Upper lobe of right lung (tissue), 1 donor: ENCODE measurements around the gene CHRNA5. TPM values are rescaled to one million over a fixed set of nuclear protein-coding genes. Genes with fewer than 3 reads are reported as not detected.
A peak's percentile ranks its signal among the peaks of the same experiment; 100 is the strongest.
"Not testable (repeated sequence)": the region's sequence is repeated elsewhere in the genome, so short reads cannot be mapped to it uniquely, and the experiment has no call there.

Experiments used
- ATAC-seq: fragments of 200-7000 bp; cut with Tn5 transposase; one replicate; pipeline ENCODE4 v1.9.1; 2020; ENCODE audit warnings: mild to moderate bottlenecking, moderate library complexity
- DNase-seq: peaks from one replicate; pipeline ENCODE4 v3.0.0-alpha.2; 2020
- H3K27ac ChIP-seq: fragments of 200-600 bp; one replicate; pipeline ENCODE4 v1.8.0; 2022
- H3K27me3 ChIP-seq: fragments of 200-600 bp; one replicate; pipeline ENCODE4 v1.8.0; 2022; ENCODE audit warnings: mild to moderate bottlenecking
- H3K36me3 ChIP-seq: fragments of 200-600 bp; one replicate; pipeline ENCODE4 v1.8.0; 2022
- H3K4me1 ChIP-seq: fragments of 200-600 bp; one replicate; pipeline ENCODE4 v1.8.0; 2022
- H3K4me3 ChIP-seq: fragments of 200-600 bp; one replicate; pipeline ENCODE4 v1.8.0; 2022; ENCODE audit warnings: mild to moderate bottlenecking
- H3K9me3 ChIP-seq: fragments of 200-600 bp; one replicate; pipeline ENCODE4 v1.8.0; 2022
- intact Hi-C: fragments of 100-400 bp; cut with DNase I; formaldehyde crosslinking; loops from one replicate; pipeline ENCODE4 v1.11.0; 2022
- total RNA-seq: library from RNA; stranded (reverse); fragmentation: NEBNext Ultra II Directional; extraction: Animal tissue kit (Norgen Biotek cat#: 25700); gene quantifications from one replicate; pipeline ENCODE4 v1.2.1, GENCODE V29; 2021
- TF ChIP-seq, protein P1 (sequence below): fragments of 200-600 bp; IDR thresholded peaks from one replicate; pipeline ENCODE4 v1.8.0; 2022; ENCODE audit warnings: antibody characterized with exemption
- donor health status: DM: no; HTN: yes; CAD: no; lungs with severe emphysema.

CHRNA5 gene
- total RNA-seq, 1 donor from 2014 or later, result 1.2 TPM

DNA sequence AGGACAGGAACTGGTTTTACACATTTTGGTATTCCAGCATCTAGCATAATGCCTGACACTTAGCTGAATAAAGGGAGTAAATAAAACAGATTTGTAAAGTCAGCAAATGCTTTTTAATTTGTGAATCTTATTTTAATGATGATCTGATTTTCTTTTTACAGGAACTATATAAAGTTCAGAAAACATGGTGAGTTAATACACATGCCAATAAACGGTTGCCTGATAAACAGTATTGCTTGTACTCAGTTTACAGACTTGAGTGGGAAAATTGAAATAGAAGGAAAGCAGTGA is 23.6 kb upstream of the CHRNA5 start:
- H3K27ac ChIP-seq, result peak overlapping the region; percentile 94

DNA sequence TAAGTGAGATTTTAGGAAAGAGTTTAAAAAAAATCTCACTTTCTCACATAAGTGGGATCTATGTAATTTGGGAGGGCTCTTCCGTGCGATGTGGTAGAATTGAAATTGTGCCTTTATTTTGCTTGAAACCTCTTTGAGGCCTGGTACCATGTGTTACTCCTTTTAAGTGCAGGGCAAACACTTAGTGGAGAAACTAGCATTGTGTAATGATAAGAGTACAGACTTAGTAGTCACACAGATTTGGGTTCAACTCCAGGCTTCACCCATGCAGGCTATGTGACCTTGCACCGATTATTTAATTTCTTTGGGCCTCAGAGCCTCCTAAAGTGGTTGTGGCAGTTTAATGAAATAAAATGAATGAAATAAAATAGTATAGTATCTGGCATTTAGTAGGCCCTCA is 22.7 kb upstream of the CHRNA5 start:
- Histone ChIP-seq H3K27ac (no peak overlapping the region), H3K4me1 (peaks cover 24% of the 10 kb centered on the region), H3K27me3 (no peaks in the 10 kb centered on the region), H3K9me3 (no peaks in the 10 kb centered on the region), H3K36me3 (peaks cover 46% of the 10 kb centered on the region), H3K4me3 (no peak overlapping the region)
- DNase-seq (no peak), ATAC-seq (peak; percentile 62)
- intact Hi-C loops, result no loop called here
- TF ChIP-seq, protein P1, sequence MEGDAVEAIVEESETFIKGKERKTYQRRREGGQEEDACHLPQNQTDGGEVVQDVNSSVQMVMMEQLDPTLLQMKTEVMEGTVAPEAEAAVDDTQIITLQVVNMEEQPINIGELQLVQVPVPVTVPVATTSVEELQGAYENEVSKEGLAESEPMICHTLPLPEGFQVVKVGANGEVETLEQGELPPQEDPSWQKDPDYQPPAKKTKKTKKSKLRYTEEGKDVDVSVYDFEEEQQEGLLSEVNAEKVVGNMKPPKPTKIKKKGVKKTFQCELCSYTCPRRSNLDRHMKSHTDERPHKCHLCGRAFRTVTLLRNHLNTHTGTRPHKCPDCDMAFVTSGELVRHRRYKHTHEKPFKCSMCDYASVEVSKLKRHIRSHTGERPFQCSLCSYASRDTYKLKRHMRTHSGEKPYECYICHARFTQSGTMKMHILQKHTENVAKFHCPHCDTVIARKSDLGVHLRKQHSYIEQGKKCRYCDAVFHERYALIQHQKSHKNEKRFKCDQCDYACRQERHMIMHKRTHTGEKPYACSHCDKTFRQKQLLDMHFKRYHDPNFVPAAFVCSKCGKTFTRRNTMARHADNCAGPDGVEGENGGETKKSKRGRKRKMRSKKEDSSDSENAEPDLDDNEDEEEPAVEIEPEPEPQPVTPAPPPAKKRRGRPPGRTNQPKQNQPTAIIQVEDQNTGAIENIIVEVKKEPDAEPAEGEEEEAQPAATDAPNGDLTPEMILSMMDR, result no peak

More for the DNA sequence above, 23.6 kb upstream of the CHRNA5 start:
- H3K4me3 ChIP-seq, result peak overlapping the region; percentile 82
- DNase-seq, result no peak
- H3K27me3 ChIP-seq, result no peaks in the 10 kb centered on the region
- ATAC-seq, result no peak
- TF ChIP-seq, protein P1, result no peak
- H3K4me1 ChIP-seq, result peaks cover 24% of the 10 kb centered on the region
- H3K36me3 ChIP-seq, result peaks cover 37% of the 10 kb centered on the region
- no peaks in the 10 kb centered on the region for H3K9me3 ChIP-seq
- intact Hi-C loops, result no loop called here

DNA sequence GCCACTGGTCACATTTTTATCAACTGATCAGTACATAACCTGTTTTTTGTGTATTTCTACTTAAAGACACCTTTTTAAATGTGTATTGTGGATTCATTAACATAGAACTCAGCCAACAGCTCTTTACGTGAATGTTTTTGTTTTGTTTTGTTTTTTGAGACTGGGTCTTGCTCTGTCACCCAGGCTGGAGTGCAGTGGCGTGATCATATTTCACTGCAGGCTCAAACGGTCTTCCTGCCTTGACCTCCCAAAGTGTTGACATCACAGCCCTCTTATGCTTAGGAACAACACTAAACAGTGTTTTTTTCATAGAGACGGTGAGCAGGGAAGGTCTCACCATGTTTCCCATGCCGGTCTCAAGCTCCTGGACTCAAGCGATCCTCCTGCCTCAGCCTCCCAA is 15.1 kb upstream of the CHRNA5 start:
- Histone ChIP-seq H3K4me1 (no peaks in the 10 kb centered on the region), H3K9me3 (no peaks in the 10 kb centered on the region), H3K36me3 (peaks cover 57% of the 10 kb centered on the region), H3K4me3 (no peak overlapping the region), H3K27me3 (no peaks in the 10 kb centered on the region), H3K27ac (no peak overlapping the region)
- no peak for DNase-seq
- TF ChIP-seq, protein P1, result no peak
- ATAC-seq, result no peak
- intact Hi-C loops, result no loop called here

DNA sequence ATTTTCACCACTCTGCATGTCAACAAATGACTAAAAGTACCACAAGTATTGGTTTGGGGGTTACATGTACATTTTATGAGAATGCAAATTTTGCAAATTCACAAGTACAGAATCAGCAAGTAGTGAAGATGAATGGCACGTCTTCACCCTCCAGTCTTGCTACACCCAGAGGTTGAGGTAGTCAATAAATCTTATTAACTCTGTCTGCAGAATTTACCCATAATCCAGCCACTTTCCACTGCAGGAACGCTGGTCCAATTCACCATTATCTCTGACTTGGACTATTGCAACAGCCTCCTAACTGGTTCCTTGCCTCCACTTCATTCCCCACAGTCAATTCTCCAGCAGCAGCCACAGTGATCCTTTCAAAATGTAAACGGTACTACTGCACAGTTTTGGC is 14.5 kb upstream of the CHRNA5 start:
- intact Hi-C loops, result no loop called here
- Histone ChIP-seq H3K27ac (no peak overlapping the region), H3K36me3 (peaks cover 51% of the 10 kb centered on the region), H3K27me3 (no peaks in the 10 kb centered on the region), H3K4me1 (no peaks in the 10 kb centered on the region), H3K9me3 (no peaks in the 10 kb centered on the region), H3K4me3 (no peak overlapping the region)
- no peak for DNase-seq
- ATAC-seq, result no peak
- TF ChIP-seq, protein P1, result no peak

DNA sequence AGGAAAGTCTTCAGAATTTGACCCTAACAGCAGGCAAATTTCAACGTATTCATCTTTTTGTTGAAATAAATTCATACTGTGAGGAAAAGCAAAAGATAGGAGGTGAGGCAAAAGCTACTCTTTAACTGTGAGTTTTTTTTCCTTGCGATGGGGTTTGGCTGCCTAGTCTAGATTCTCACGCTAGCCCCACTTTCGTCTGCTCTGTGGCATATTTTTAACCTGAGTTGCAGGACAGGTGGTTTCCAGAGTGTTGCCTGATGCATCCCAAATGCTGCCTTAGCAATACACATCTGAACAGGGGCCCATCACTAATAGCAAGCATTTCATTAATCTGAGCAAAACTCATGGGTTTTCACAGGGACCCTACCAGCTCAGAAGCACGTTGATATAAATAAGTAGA is 13.4 kb upstream of the CHRNA5 start:
- DNase-seq (no peak), ATAC-seq (no peak)
- H3K27ac ChIP-seq, result no peak overlapping the region
- TF ChIP-seq, protein P1, result no peak
- H3K36me3 ChIP-seq, result peaks cover 40% of the 10 kb centered on the region
- H3K4me1 ChIP-seq, result no peaks in the 10 kb centered on the region
- H3K27me3 ChIP-seq, result no peaks in the 10 kb centered on the region
- H3K9me3 ChIP-seq, result no peaks in the 10 kb centered on the region
- H3K4me3 ChIP-seq, result no peak overlapping the region
- intact Hi-C loops, result no loop called here

DNA sequence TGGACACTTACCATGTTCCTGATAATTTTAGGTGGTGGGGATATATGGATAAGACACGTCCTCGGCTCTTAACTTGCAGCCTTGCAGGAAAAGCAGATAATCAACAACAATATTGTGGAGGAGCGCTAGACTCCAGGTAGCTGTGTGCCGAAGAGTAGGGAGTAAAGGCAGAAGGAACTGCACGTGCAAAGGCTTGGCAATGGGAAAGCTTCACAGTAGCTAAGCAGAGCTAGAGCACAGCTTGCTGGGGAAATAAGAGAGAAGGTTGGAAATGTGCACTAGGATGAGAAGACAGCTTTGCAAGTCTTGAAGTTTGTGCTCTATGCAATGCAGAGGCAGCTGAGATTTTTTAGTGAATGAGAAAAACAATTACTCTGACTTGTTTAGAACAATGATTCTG is 12.7 kb upstream of the CHRNA5 start:
- H3K27me3 ChIP-seq, result no peaks in the 10 kb centered on the region
- DNase-seq, result no peak

DNA sequence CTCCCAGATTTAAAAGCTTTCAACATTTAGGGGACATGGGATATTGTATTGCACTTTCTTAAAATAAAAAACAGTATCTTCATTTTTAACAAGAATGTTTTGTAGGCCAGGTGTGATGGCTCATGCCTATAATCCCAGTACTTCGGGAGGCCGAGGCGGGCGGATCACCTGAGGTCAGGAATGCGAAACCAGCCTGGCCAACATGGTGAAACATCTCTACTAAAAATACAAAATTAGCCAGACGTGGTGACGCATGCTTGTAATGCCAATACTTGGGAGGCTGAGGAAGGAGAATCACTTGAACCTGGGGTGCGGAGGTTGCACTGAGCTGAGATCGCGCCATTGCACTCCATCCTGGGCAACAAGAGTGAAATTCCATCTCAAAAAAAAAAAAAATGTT is 5.1 kb upstream of the CHRNA5 start:
- H3K27me3 ChIP-seq, H3K9me3 ChIP-seq, H3K36me3 ChIP-seq, DNase-seq, intact Hi-C loops, H3K4me1 ChIP-seq, H3K4me3 ChIP-seq, H3K27ac ChIP-seq, ATAC-seq: not testable (repeated sequence)

More for the DNA sequence above, 12.7 kb upstream of the CHRNA5 start:
- Histone ChIP-seq H3K27ac (no peak overlapping the region), H3K36me3 (peaks cover 33% of the 10 kb centered on the region), H3K4me1 (no peaks in the 10 kb centered on the region), H3K9me3 (no peaks in the 10 kb centered on the region), H3K4me3 (no peak overlapping the region)
- intact Hi-C loops, result no loop called here
- ATAC-seq, result no peak
- TF ChIP-seq, protein P1, result no peak
